ENCODE results near the gene CELSR1. TPM values are rescaled to one million over a fixed set of nuclear protein-coding genes. Genes with fewer than 3 reads are reported as not detected.
A peak's percentile ranks its signal among the peaks of the same experiment; 100 is the strongest.

Gene CELSR1
- total RNA-seq, 1 experiment from 2014 or later = 22.6 TPM

- Mint-ChIP-seq H3K4me1 (peaks cover 20 to 26% of the 10 kb centered on the region in 2 experiments), H3K4me3 (no peak overlapping the region), H3K9me3 (no peaks in the 10 kb centered on the region), H3K27me3 (ENCODE audit: low read depth) (no peaks in the 10 kb centered on the region), H3K36me3 (ENCODE audit: insufficient read depth in 1 of 3, low read depth in 3 of 3) (peaks cover 0 to 14% (median 4%) of the 10 kb centered on the region in 3 experiments; a peak in 2 of 7 replicates), H3K27ac (peak overlapping the region; percentile 50 to 54 (median 52); a peak in 4 of 7 replicates)
- 0 out of 2 replicates have a peak overlapping the region, but pooled peaks have one; percentile 32 for H3K14ac ChIP-seq (ENCODE audit: insufficient read depth, low read length)
- H3K27me3 ChIP-seq (ENCODE audit: insufficient read depth, low read length) = no peaks in the 10 kb centered on the region; the same call in 1 of the 2 replicates
- H2BK120ac ChIP-seq (ENCODE audit: low read depth, low read length, poor library complexity, severe bottlenecking) = no peak overlapping the region
- no peaks in the 10 kb centered on the region for H3K4me1 ChIP-seq (ENCODE audit: insufficient read depth, low read length)
- no peak overlapping the region for H3K56ac ChIP-seq (ENCODE audit: insufficient read length, low read depth, low read length)
- no peak overlapping the region for H3K27ac ChIP-seq (ENCODE audit: insufficient read length, low read depth, low read length)
- H3T11ph ChIP-seq (ENCODE audit: low read length) = no peak overlapping the region
- no peaks in the 10 kb centered on the region for H3K9me3 ChIP-seq (ENCODE audit: control insufficient read depth, low read depth, low read length)
- H2BK15ac ChIP-seq (ENCODE audit: low read depth, low read length) = no peak overlapping the region
- H3K79me1 ChIP-seq (ENCODE audit: insufficient read depth, low read depth, low read length, poor library complexity, severe bottlenecking) = no peaks in the 10 kb centered on the region
- no peak overlapping the region for H3K9ac ChIP-seq (ENCODE audit: extremely low read depth, insufficient read length, low read length)
- no peaks in the 10 kb centered on the region for H4K20me1 ChIP-seq (ENCODE audit: control insufficient read depth, insufficient read depth, insufficient read length)
- no peak overlapping the region for H2BK5ac ChIP-seq (ENCODE audit: insufficient read length, low read length)
- H3K23ac ChIP-seq (ENCODE audit: insufficient read length, low read depth, low read length) = no peak overlapping the region
- no peak overlapping the region for H4K91ac ChIP-seq (ENCODE audit: insufficient read length, low read depth, low read length)
- H3K4me2 ChIP-seq (ENCODE audit: insufficient read depth, insufficient read length, low read length) = no peak overlapping the region
- no peak for TF ChIP-seq CTCF (conservative IDR thresholded peaks at IDR 0.05)
- no peak overlapping the region for H2AFZ ChIP-seq (ENCODE audit: low read length)
- no CpG with 5 or more reads among the region's 33 CpGs for WGBS (ENCODE audit: extremely low coverage, insufficient read length, low lambda C conversion rate)
- H2AK5ac ChIP-seq (ENCODE audit: insufficient read length, low read length) = no peak overlapping the region
- H3K18ac ChIP-seq (ENCODE audit: insufficient read length, low read depth, low read length) = no peak overlapping the region
- H3K79me2 ChIP-seq (ENCODE audit: insufficient read depth, low read length) = no peaks in the 10 kb centered on the region
- H3K4ac ChIP-seq (ENCODE audit: low read depth, low read length) = no peak overlapping the region
- DNase-seq = no peak
- H4K5ac ChIP-seq (ENCODE audit: insufficient read length, low read depth, low read length) = no peak overlapping the region
- no peaks in the 10 kb centered on the region for H3K23me2 ChIP-seq (ENCODE audit: insufficient read length, low read depth, low read length, poor library complexity, severe bottlenecking)
- H2BK20ac ChIP-seq (ENCODE audit: low read depth, low read length, poor library complexity, severe bottlenecking) = no peak overlapping the region
- no peak overlapping the region for H4K8ac ChIP-seq (replicated peaks; ENCODE audit: insufficient read length, low read depth, low read length)
- H2BK12ac ChIP-seq (ENCODE audit: insufficient read length, low read depth, low read length) = no peak overlapping the region
Measured at GRCh38 chr22:46454504-46455269, 82.7 kb downstream of the CELSR1 start.

Data from H9 (cell line).